ENCODE measurements around the gene FOXB1.

The FOXB1 gene

GRCh38 chr15:60004009-60004845, at the start of gene FOXB1:
FOXB1 (plus strand) TSS chr15:60004311; CDS start chr15:60004964, 653 bp downstream.
- in situ Hi-C loops (cut with HindIII; ENCODE audit: low sequenced_read_pairs) = no loop called here

GRCh38 chr15:59958288-59958687, 45.8 kb upstream of the FOXB1 start:
- in situ Hi-C loops (cut with HindIII; ENCODE audit: low sequenced_read_pairs) = no loop called here

GRCh38 chr15:59960318-59960717, 43.8 kb upstream of the FOXB1 start:
- in situ Hi-C loops (cut with HindIII; ENCODE audit: low sequenced_read_pairs) = no loop called here

GRCh38 chr15:59963322-59963721, 40.8 kb upstream of the FOXB1 start:
- in situ Hi-C loops (cut with HindIII; ENCODE audit: low sequenced_read_pairs) = no loop called here

GRCh38 chr15:59963925-59964324, 40.2 kb upstream of the FOXB1 start:
- in situ Hi-C loops (cut with HindIII; ENCODE audit: low sequenced_read_pairs) = no loop called here

GRCh38 chr15:59965741-59966140, 38.4 kb upstream of the FOXB1 start:
- in situ Hi-C loops (cut with HindIII; ENCODE audit: low sequenced_read_pairs) = no loop called here

GRCh38 chr15:59966262-59966661, 37.8 kb upstream of the FOXB1 start:
- in situ Hi-C loops (cut with HindIII; ENCODE audit: low sequenced_read_pairs) = no loop called here

- in situ Hi-C loops (cut with HindIII; ENCODE audit: low sequenced_read_pairs) = no loop called here
These were observed 35.8 kb upstream of the FOXB1 start for GRCh38 chr15:59968314-59968713.

- in situ Hi-C loops (cut with HindIII; ENCODE audit: low sequenced_read_pairs) = no loop called here
These were observed 31.9 kb upstream of the FOXB1 start for GRCh38 chr15:59972241-59972640.

GRCh38 chr15:59976480-59977271, 27.4 kb upstream of the FOXB1 start:
- in situ Hi-C loops (cut with HindIII; ENCODE audit: low sequenced_read_pairs) = no loop called here

GRCh38 chr15:59991834-59992233, 12.3 kb upstream of the FOXB1 start:
- in situ Hi-C loops (cut with HindIII; ENCODE audit: low sequenced_read_pairs) = no loop called here

- in situ Hi-C loops (cut with HindIII; ENCODE audit: low sequenced_read_pairs) = no loop called here
These were observed 10.9 kb upstream of the FOXB1 start for GRCh38 chr15:59993041-59993750.

- in situ Hi-C loops (cut with HindIII; ENCODE audit: low sequenced_read_pairs) = no loop called here
These were observed 10.1 kb upstream of the FOXB1 start for GRCh38 chr15:59993950-59994401.

GRCh38 chr15:59994526-59994887, 9.6 kb upstream of the FOXB1 start:
- in situ Hi-C loops (cut with HindIII; ENCODE audit: low sequenced_read_pairs) = no loop called here

- in situ Hi-C loops (cut with HindIII; ENCODE audit: low sequenced_read_pairs) = no loop called here
These were observed 9.1 kb upstream of the FOXB1 start for GRCh38 chr15:59994888-59995557.

GRCh38 chr15:59995568-59996297, 8.4 kb upstream of the FOXB1 start:
- in situ Hi-C loops (cut with HindIII; ENCODE audit: low sequenced_read_pairs) = no loop called here

- in situ Hi-C loops (cut with HindIII; ENCODE audit: low sequenced_read_pairs) = no loop called here
These were observed 7.6 kb upstream of the FOXB1 start for GRCh38 chr15:59996298-59997041.

- in situ Hi-C loops (cut with HindIII; ENCODE audit: low sequenced_read_pairs) = no loop called here
These were observed 6.9 kb upstream of the FOXB1 start for GRCh38 chr15:59997070-59997701.

Data from endothelial cell of hepatic sinusoid (primary cell).